GM12865 (cell line): ENCODE results near the gene FKBP5.

Source experiments
- DNase-seq: peaks from one replicate; pipeline ENCODE4 v3.0.0; 2010; ENCODE audit warnings: low read depth
- H3K4me3 ChIP-seq: 2 replicates; pipeline ENCODE4 v1.5.1; 2011; ENCODE audit warnings: mild to moderate bottlenecking, low read depth, low read length, control low read depth
- TF ChIP-seq, protein P1 (sequence below): IDR thresholded peaks from 2 replicates; pipeline ENCODE4 v1.5.1; 2011; ENCODE audit warnings: low read length, control low read depth, low read depth, inconsistent platforms; ENCODE audit not compliant: insufficient read depth; ENCODE audit errors: missing control alignments

FKBP5 gene

DNA sequence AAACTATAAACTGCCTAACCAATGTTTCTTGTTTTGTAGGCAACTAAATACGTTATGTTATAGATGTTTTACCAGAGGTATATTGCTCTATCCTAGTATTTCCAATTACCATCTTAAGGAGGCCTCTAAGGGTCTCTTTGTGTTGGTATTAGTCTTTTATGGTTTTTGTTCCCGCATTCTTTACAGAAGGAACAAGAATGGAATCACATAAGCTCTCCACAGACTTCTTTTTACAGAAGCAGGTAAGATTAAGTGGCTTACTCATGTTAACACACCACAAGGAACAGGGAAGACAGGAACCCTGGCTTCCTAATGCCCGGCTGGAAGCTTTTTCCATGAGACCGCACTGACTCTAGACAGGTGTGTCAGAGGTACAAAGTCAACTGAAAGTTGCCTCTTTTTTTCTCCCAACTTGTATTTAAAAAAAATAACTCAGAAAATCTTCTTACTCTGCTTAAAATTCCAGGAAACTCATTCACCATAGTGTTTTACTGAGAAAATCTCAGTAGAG, 55.1 kb downstream of the FKBP5 start:
- TF ChIP-seq, protein P1, sequence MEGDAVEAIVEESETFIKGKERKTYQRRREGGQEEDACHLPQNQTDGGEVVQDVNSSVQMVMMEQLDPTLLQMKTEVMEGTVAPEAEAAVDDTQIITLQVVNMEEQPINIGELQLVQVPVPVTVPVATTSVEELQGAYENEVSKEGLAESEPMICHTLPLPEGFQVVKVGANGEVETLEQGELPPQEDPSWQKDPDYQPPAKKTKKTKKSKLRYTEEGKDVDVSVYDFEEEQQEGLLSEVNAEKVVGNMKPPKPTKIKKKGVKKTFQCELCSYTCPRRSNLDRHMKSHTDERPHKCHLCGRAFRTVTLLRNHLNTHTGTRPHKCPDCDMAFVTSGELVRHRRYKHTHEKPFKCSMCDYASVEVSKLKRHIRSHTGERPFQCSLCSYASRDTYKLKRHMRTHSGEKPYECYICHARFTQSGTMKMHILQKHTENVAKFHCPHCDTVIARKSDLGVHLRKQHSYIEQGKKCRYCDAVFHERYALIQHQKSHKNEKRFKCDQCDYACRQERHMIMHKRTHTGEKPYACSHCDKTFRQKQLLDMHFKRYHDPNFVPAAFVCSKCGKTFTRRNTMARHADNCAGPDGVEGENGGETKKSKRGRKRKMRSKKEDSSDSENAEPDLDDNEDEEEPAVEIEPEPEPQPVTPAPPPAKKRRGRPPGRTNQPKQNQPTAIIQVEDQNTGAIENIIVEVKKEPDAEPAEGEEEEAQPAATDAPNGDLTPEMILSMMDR: no peak
- no peak overlapping the region for H3K4me3 ChIP-seq
- no peak for DNase-seq

GRCh38 chr6:35629876-35630378, 58.8 kb downstream of the FKBP5 start:
- TF ChIP-seq, protein P1: no peak
- no peak overlapping the region for H3K4me3 ChIP-seq
- no peak for DNase-seq

DNA sequence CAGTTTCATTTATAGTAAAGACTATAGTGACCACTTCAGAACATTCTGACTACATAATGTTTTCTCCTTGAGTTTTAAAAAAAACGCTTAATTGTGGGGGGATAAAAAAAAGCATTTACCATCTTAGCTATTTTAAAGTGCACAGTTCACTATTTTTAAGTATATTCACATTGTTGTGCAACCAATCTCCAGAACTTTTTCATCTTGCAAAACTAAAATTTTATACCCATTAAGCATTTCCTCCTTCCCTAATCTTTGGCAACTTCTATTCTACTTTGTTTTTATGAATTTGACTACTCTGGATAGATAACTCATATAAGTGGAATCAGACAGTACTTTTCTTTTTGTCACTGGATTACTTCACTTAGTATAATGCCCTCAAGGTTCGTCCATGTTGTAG, 62.3 kb downstream of the FKBP5 start:
- H3K4me3 ChIP-seq: no peak overlapping the region
- TF ChIP-seq, protein P1: no peak
- no peak for DNase-seq

DNA sequence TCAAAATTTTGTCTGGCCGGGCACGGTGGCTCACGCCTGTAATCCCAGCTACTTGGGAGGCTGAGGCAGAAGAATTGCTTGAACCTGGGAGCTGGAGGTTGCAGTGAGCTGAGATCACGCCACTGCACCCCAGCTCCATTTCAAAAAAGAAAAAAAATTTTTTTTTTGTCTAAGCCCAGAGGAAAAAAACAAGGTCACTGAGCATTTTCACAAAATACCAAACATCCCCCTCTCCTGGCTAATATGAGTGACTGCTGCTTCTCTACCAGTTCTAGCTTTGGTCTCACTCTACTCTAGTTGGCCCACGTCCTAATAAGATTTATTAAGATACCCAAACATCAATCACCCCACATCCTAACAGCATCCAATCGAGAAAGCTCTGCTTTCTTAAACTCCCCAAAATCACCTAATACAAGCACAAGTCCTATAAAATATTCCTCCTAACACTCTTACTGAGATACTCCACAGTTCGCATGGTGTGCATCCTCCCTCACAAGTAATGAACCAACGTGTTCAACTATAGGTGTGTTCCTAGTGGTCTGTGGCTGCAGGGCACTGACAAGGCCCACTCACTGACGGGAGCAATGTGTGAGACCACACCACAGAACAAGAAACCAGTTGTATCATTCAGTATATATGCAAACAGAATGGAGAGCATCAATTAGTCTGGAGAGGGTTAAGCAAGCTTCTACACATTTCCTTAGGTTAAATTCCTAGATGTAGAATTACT, 64.2 kb downstream of the FKBP5 start:
- TF ChIP-seq, protein P1: peak; percentile 17
- DNase-seq: peak; percentile 22
- no peak overlapping the region for H3K4me3 ChIP-seq

DNA sequence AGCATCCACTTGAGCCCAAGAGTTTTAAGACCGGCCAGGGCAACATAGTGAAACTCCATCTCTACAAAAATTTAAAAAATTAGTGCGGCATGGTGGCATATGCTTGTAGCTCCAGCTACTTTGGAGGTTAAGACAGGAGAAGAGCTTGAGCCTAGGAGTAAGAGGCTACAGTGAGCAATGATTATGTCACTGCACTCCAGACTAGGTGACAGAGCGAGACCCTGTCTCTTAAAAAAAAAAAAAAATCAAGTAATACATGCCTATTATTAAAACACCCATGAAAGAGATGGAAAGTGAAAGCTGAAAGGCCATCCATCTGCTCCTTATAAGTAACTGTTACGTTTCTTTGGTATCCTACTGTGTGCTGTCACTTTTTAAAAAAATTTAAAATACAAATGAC, 66.4 kb downstream of the FKBP5 start:
- no peak for DNase-seq
- H3K4me3 ChIP-seq: no peak overlapping the region
- TF ChIP-seq, protein P1: no peak

- DNase-seq: no peak
- TF ChIP-seq, protein P1: no peak
- no peak overlapping the region for H3K4me3 ChIP-seq
Observed at GRCh38 chr6:35620706-35621105, 68.0 kb downstream of the FKBP5 start.
